Stimulated activated CD8-positive, alpha-beta memory T cell treated with anti-CD3 and anti-CD28 coated beads, Interleukin-12 subunit alpha, Interleukin-12 subunit beta, amount 100 ng/mL, for 4 hours (primary cell): ENCODE data around the gene OSGIN1.

Experiments
- DNase-seq: peaks from one replicate; pipeline ENCODE4 v3.0.0-alpha.2; 2020; ENCODE audit warnings: low read depth

The OSGIN1 gene

GRCh38 chr16:83952940-83953795 is at the start of gene OSGIN1:
TSS of gene OSGIN1 (plus strand) at chr16:83953240. CDS start at chr16:83957672, 4,432 bp downstream.
- DNase-seq, result peak; percentile 36

- DNase-seq, result no peak
Measured at GRCh38 chr16:83903751-83904150, 49.3 kb upstream of the OSGIN1 start.

GRCh38 chr16:83906683-83907082 is 46.4 kb upstream of the OSGIN1 start:
- DNase-seq, result no peak

GRCh38 chr16:83907111-83907510 is 45.9 kb upstream of the OSGIN1 start:
- no peak for DNase-seq

GRCh38 chr16:83907631-83908250 is 45.3 kb upstream of the OSGIN1 start:
- no peak for DNase-seq

GRCh38 chr16:83908798-83909197 is 44.2 kb upstream of the OSGIN1 start:
- no peak for DNase-seq

GRCh38 chr16:83911290-83911689 is 41.8 kb upstream of the OSGIN1 start:
- DNase-seq, result no peak

- DNase-seq, result no peak
Measured at GRCh38 chr16:83912519-83913244, 40.4 kb upstream of the OSGIN1 start.

GRCh38 chr16:83913245-83913633 is 39.8 kb upstream of the OSGIN1 start:
- no peak for DNase-seq

- DNase-seq, result no peak
Measured at GRCh38 chr16:83914091-83914710, 38.8 kb upstream of the OSGIN1 start.

GRCh38 chr16:83915081-83915480 is 38.0 kb upstream of the OSGIN1 start:
- DNase-seq, result no peak

GRCh38 chr16:83915491-83915890 is 37.5 kb upstream of the OSGIN1 start:
- DNase-seq, result no peak

- DNase-seq, result no peak
Measured at GRCh38 chr16:83917152-83918120, 35.6 kb upstream of the OSGIN1 start.

- no peak for DNase-seq
Measured at GRCh38 chr16:83920894-83921491, 32.0 kb upstream of the OSGIN1 start.

GRCh38 chr16:83923581-83924365 is 29.3 kb upstream of the OSGIN1 start:
- no peak for DNase-seq

- DNase-seq, result no peak
Measured at GRCh38 chr16:83924686-83925085, 28.4 kb upstream of the OSGIN1 start.

- DNase-seq, result no peak
Measured at GRCh38 chr16:83925095-83925905, 27.7 kb upstream of the OSGIN1 start.

- no peak for DNase-seq
Measured at GRCh38 chr16:83925957-83926725, 26.9 kb upstream of the OSGIN1 start.
